ENCODE results near the gene TGM3. TPM values are rescaled to one million over a fixed set of nuclear protein-coding genes. Genes with fewer than 3 reads are reported as not detected.

TGM3 gene
- total RNA-seq, 6 donors from 2014 or later: 0.33 to 1.0 (median 0.46) TPM; not detected in 1

DNA sequence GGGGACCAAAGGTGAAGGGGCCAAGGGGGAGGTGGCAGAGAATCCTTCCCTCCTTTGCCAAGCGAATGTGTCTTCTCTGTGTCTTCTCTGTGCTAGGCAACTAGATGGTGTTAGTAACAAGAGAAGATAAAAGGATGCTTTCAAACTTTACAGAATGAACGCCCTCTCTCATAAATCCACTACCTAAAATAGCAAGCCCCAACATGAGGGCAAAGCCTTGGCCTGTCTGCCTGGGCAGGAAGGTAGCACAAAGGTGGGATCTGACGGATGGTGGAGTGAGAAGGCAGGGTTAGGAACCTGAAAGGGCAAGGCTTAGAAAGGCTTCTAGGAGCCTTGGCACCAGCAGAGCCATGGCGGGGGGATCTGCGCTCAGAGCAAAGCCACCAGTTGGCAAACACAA is 13.6 kb upstream of the TGM3 start:
- Histone ChIP-seq H3K4me1 (no peaks in the 10 kb centered on the region), H3K9me3 (no peaks in the 10 kb centered on the region), H3K27ac (no peak overlapping the region), H3K4me3 (no peak overlapping the region), H3K36me3 (no peaks in the 10 kb centered on the region), H3K27me3 (no peaks in the 10 kb centered on the region)
- 86 to 95% methylated on average over 4 to 5 of the region's 5 CpGs for WGBS, 2 donors
- DNase-seq (no peak), ATAC-seq (ENCODE audit: low FRiP score in 2 of 2) (no peak)
- TF ChIP-seq, protein P1, sequence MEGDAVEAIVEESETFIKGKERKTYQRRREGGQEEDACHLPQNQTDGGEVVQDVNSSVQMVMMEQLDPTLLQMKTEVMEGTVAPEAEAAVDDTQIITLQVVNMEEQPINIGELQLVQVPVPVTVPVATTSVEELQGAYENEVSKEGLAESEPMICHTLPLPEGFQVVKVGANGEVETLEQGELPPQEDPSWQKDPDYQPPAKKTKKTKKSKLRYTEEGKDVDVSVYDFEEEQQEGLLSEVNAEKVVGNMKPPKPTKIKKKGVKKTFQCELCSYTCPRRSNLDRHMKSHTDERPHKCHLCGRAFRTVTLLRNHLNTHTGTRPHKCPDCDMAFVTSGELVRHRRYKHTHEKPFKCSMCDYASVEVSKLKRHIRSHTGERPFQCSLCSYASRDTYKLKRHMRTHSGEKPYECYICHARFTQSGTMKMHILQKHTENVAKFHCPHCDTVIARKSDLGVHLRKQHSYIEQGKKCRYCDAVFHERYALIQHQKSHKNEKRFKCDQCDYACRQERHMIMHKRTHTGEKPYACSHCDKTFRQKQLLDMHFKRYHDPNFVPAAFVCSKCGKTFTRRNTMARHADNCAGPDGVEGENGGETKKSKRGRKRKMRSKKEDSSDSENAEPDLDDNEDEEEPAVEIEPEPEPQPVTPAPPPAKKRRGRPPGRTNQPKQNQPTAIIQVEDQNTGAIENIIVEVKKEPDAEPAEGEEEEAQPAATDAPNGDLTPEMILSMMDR (IDR thresholded peaks at IDR 0.05): no peak
- TF ChIP-seq POLR2AphosphoS5 (IDR thresholded peaks at IDR 0.05) (no peak), POLR2A (IDR thresholded peaks at IDR 0.05) (no peak), EP300 (IDR thresholded peaks at IDR 0.05) (no peak)

DNA sequence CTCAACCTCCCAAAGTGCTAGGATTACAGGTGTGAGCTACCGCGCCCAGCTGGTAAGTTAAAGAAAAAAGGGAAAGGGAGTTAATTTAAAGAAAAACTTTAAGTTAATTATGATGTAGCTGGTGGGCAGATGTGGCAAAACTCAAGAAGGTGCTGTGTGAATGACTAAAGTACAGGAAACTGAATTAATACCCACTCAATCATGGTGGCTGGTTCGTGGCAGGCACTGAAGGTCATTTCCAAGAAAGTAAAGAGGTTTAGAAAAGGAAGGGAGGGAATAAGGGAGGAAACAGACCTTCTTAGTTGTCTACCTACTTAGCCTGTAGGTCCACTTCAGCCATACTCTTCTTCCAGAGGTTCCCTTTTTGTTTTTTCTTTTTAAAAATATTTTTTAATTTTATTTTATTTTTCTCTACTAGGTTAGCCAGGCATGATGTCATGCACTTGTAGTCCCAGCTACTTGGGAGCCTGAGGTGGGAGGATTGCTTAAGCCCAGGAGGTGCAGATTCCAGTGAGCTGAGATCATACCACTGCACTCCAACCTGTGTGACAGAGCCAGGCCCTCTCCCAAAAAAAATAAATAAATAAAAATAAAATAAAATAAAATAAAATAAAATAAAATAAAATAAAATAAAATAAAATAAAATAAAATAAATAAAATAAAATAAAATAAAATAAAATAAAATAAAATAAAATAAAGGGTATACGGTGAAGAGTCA is 11.9 kb upstream of the TGM3 start:
- Histone ChIP-seq H3K4me1 (no peaks in the 10 kb centered on the region), H3K4me3 (no peak overlapping the region), H3K27ac (no peak overlapping the region), H3K9me3 (no peaks in the 10 kb centered on the region), H3K27me3 (no peaks in the 10 kb centered on the region), H3K36me3 (no peaks in the 10 kb centered on the region)
- ATAC-seq (ENCODE audit: low FRiP score in 2 of 2) (no peak), DNase-seq (peak in 1 of 2 donors; percentile 73)
- WGBS, 2 donors: 80 to 81% methylated on average over 4 of the region's 4 CpGs
- TF ChIP-seq EP300 (IDR thresholded peaks at IDR 0.05) (no peak), POLR2A (IDR thresholded peaks at IDR 0.05) (no peak), POLR2AphosphoS5 (IDR thresholded peaks at IDR 0.05) (no peak)
- TF ChIP-seq, protein P1 (IDR thresholded peaks at IDR 0.05): no peak

DNA sequence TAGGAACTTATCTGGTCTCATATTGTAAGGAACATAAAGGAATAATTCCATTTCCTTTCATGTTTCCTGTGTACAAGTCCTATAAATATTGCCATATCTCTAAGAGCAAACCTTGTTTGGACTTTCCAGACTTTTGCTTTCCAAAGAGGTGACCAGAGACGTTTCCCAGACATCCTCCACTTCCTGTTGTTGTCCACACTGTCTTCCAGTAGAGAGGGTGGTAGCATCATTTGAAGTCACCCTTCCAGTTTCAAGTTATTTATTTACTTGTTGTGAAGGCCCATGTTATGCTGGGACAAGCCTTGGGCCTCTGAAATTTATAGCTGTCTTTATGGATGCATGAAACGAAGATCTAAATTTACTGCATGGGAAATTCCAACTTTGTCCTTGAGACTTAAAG is 10.6 kb upstream of the TGM3 start:
- ATAC-seq (ENCODE audit: low FRiP score in 2 of 2) (no peak), DNase-seq (no peak)
- no peak for TF ChIP-seq POLR2A (IDR thresholded peaks at IDR 0.05)
- TF ChIP-seq, protein P1 (IDR thresholded peaks at IDR 0.05): no peak
- TF ChIP-seq EP300 (IDR thresholded peaks at IDR 0.05): no peak
- no peak for TF ChIP-seq POLR2AphosphoS5 (IDR thresholded peaks at IDR 0.05)
- Histone ChIP-seq H3K4me3 (no peak overlapping the region), H3K4me1 (peaks cover 0 to 8% (median 4%) of the 10 kb centered on the region in 4 donors), H3K27me3 (no peaks in the 10 kb centered on the region), H3K9me3 (no peaks in the 10 kb centered on the region), H3K36me3 (no peaks in the 10 kb centered on the region), H3K27ac (no peak overlapping the region)
- 33 to 60% methylated on average over 2 of the region's 2 CpGs for WGBS, 2 donors

DNA sequence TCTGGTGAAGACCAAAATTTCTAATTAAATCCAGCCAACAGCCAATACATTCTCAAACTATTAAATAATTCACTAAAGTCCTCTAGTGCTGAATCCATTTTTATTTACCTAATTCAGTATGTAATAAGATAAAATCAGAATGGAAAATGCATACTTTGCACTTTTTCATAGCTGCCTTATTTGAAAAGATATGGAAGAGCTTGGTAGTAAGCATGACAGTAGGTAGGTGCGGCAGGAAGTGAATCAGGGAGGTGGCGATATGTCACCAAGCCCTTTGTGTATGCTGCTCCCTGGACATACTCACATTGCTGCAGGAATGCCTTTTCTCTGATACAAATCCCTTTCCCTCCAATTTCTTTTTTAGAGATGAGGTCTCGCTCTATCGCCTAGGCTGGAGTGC is 10.2 kb upstream of the TGM3 start:
- TF ChIP-seq EP300 (IDR thresholded peaks at IDR 0.05): no peak
- TF ChIP-seq, protein P1 (IDR thresholded peaks at IDR 0.05): no peak
- no peak for TF ChIP-seq POLR2A (IDR thresholded peaks at IDR 0.05)
- no peak for TF ChIP-seq POLR2AphosphoS5 (IDR thresholded peaks at IDR 0.05)
- no peak for ATAC-seq (ENCODE audit: low FRiP score in 2 of 2)
- Histone ChIP-seq H3K27me3 (no peaks in the 10 kb centered on the region), H3K9me3 (no peaks in the 10 kb centered on the region), H3K27ac (no peak overlapping the region), H3K4me1 (peaks cover 0 to 8% (median 4%) of the 10 kb centered on the region in 4 donors), H3K36me3 (no peaks in the 10 kb centered on the region), H3K4me3 (no peak overlapping the region)
- DNase-seq: no peak
- WGBS, 2 donors: 95 to 97% methylated on average over 4 of the region's 4 CpGs

DNA sequence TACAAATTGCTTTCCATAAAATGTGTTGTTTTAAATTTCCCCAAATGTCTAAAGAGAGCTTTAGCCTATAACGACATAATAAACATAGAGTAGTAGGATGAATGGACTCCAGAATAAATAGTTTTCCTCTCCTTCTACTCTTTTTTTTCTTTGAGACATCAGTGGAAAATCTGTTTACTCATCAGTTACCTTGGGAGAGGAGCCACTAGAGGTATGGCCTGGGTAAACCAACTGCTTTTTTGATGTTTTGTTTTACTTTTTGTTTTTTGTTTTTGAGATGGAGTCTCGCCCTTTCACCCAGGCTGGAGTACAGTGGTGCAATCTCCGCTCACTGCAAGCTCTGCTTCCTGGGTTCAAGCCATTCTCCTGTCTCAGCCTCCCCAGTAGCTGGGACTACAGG is 8.3 kb upstream of the TGM3 start:
- ATAC-seq (ENCODE audit: low FRiP score in 2 of 2) (no peak), DNase-seq (no peak)
- Histone ChIP-seq H3K27me3 (no peaks in the 10 kb centered on the region), H3K4me3 (no peak overlapping the region), H3K9me3 (no peaks in the 10 kb centered on the region), H3K27ac (no peak overlapping the region), H3K4me1 (peaks cover 0 to 11% (median 4%) of the 10 kb centered on the region in 4 donors), H3K36me3 (no peaks in the 10 kb centered on the region)
- TF ChIP-seq, protein P1 (IDR thresholded peaks at IDR 0.05): no peak
- TF ChIP-seq POLR2AphosphoS5 (IDR thresholded peaks at IDR 0.05) (no peak), POLR2A (IDR thresholded peaks at IDR 0.05) (no peak), EP300 (IDR thresholded peaks at IDR 0.05) (no peak)
- WGBS, 2 donors: 87 to 89% methylated on average over 3 of the region's 3 CpGs
